ENCODE measurements around the gene SLC20A1. TPM values are rescaled to one million over a fixed set of nuclear protein-coding genes. Genes with fewer than 3 reads are reported as not detected.
"Not testable (repeated sequence)": the region's sequence is repeated elsewhere in the genome, so short reads cannot be mapped to it uniquely, and the experiment has no call there.

SLC20A1 gene
- total RNA-seq, 1 donor, result 77.2 TPM

DNA sequence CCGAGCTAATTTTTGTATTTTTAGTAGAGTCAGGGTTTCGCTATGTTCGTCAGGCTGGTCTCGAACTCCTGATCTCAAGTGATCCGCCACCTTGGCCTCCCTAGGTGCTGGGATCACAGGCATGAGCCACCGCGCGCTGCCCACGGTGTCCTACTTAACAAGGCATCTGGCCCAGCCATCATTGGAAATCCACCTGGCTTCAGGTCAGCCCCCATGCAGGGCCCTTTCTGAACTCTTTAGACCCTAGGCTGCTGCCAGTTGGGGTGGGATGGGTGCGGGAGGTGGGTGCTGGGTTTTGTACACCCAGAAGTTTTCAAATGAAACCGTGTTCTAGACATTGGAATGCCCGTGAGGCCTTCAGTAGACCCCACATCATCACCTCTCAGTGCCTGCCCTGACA, 48.4 kb downstream of the SLC20A1 start:
- peaks cover 47% of the 10 kb centered on the region for H3K4me1 ChIP-seq (ENCODE audit: insufficient read depth, low read length)
- no peaks in the 10 kb centered on the region for H3K9me3 ChIP-seq (ENCODE audit: low read depth, low read length)
- no peak overlapping the region for H3K4me3 ChIP-seq (ENCODE audit: low read length)
- H3K27me3 ChIP-seq (ENCODE audit: insufficient read depth, low read length), result no peaks in the 10 kb centered on the region

GRCh38 chr2:112698834-112699515, 53.2 kb downstream of the SLC20A1 start:
- Histone ChIP-seq H3K27me3 (ENCODE audit: insufficient read depth, low read length) (no peaks in the 10 kb centered on the region), H3K4me1 (ENCODE audit: insufficient read depth, low read length) (peaks cover 42% of the 10 kb centered on the region), H3K4me3 (ENCODE audit: low read length) (no peak overlapping the region), H3K9me3 (ENCODE audit: low read depth, low read length) (no peaks in the 10 kb centered on the region)

- peaks cover 45% of the 10 kb centered on the region for H3K4me1 ChIP-seq (ENCODE audit: insufficient read depth, low read length)
- H3K27me3 ChIP-seq (ENCODE audit: insufficient read depth, low read length), result no peaks in the 10 kb centered on the region
- no peak overlapping the region for H3K4me3 ChIP-seq (ENCODE audit: low read length)
- no peaks in the 10 kb centered on the region for H3K9me3 ChIP-seq (ENCODE audit: low read depth, low read length)
Observed at GRCh38 chr2:112699984-112700667, 54.4 kb downstream of the SLC20A1 start.

- H3K9me3 ChIP-seq (ENCODE audit: low read depth, low read length), result no peaks in the 10 kb centered on the region
- no peak overlapping the region for H3K4me3 ChIP-seq (ENCODE audit: low read length)
- no peaks in the 10 kb centered on the region for H3K27me3 ChIP-seq (ENCODE audit: insufficient read depth, low read length)
- H3K4me1 ChIP-seq (ENCODE audit: insufficient read depth, low read length), result peaks cover 54% of the 10 kb centered on the region
Observed at GRCh38 chr2:112701052-112701451, 55.3 kb downstream of the SLC20A1 start.

- Histone ChIP-seq H3K27me3 (ENCODE audit: insufficient read depth, low read length) (no peaks in the 10 kb centered on the region), H3K4me3 (ENCODE audit: low read length) (no peak overlapping the region), H3K9me3 (ENCODE audit: low read depth, low read length) (no peaks in the 10 kb centered on the region), H3K4me1 (ENCODE audit: insufficient read depth, low read length) (peaks cover 72% of the 10 kb centered on the region)
Observed at GRCh38 chr2:112703684-112704083, 57.9 kb downstream of the SLC20A1 start.

DNA sequence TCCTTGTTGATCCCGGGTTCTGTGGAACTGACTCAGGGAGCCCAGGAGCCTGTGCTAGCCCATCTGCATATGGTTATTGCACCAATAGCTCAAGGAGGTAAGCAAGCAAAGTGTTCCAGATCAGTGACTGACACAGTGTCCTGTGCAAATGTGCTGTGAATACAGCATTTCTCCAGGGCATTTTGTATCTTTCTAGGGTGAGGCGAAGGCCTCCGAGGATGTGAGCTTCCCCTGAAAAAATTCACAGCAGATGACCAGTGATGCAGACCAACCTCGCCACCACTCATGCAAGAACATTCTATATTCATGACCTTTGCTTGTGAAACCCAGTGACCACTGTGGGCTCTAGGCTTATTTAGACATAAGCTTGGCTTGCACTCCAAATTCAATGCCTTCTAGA, 59.8 kb downstream of the SLC20A1 start:
- Histone ChIP-seq H3K27me3 (ENCODE audit: insufficient read depth, low read length) (no peaks in the 10 kb centered on the region), H3K4me3 (ENCODE audit: low read length) (no peak overlapping the region), H3K4me1 (ENCODE audit: insufficient read depth, low read length) (peaks cover 76% of the 10 kb centered on the region), H3K9me3 (ENCODE audit: low read depth, low read length) (no peaks in the 10 kb centered on the region)

GRCh38 chr2:112706170-112706664, 60.5 kb downstream of the SLC20A1 start:
- Histone ChIP-seq H3K4me3 (ENCODE audit: low read length) (no peak overlapping the region), H3K27me3 (ENCODE audit: insufficient read depth, low read length) (no peaks in the 10 kb centered on the region), H3K9me3 (ENCODE audit: low read depth, low read length) (no peaks in the 10 kb centered on the region), H3K4me1 (ENCODE audit: insufficient read depth, low read length) (peaks cover 76% of the 10 kb centered on the region)

- not testable (repeated sequence) for H3K27me3 ChIP-seq (ENCODE audit: insufficient read depth, low read length); H3K4me3 ChIP-seq (ENCODE audit: low read length); H3K9me3 ChIP-seq (ENCODE audit: low read depth, low read length)
- H3K4me1 ChIP-seq (ENCODE audit: insufficient read depth, low read length), result peaks cover 71% of the 10 kb centered on the region
Observed at GRCh38 chr2:112706947-112707346, 61.2 kb downstream of the SLC20A1 start.

- peaks cover 64% of the 10 kb centered on the region for H3K4me1 ChIP-seq (ENCODE audit: insufficient read depth, low read length)
- no peaks in the 10 kb centered on the region for H3K27me3 ChIP-seq (ENCODE audit: insufficient read depth, low read length)
- H3K4me3 ChIP-seq (ENCODE audit: low read length), result no peak overlapping the region
- H3K9me3 ChIP-seq (ENCODE audit: low read depth, low read length), result no peaks in the 10 kb centered on the region
Observed at GRCh38 chr2:112708968-112709367, 63.2 kb downstream of the SLC20A1 start.

GRCh38 chr2:112709703-112710102, 64.0 kb downstream of the SLC20A1 start:
- Histone ChIP-seq H3K9me3 (ENCODE audit: low read depth, low read length) (no peaks in the 10 kb centered on the region), H3K27me3 (ENCODE audit: insufficient read depth, low read length) (no peaks in the 10 kb centered on the region), H3K4me3 (ENCODE audit: low read length) (no peak overlapping the region), H3K4me1 (ENCODE audit: insufficient read depth, low read length) (peaks cover 64% of the 10 kb centered on the region)

GRCh38 chr2:112710956-112711750, 65.4 kb downstream of the SLC20A1 start:
- Histone ChIP-seq H3K4me1 (ENCODE audit: insufficient read depth, low read length) (peaks cover 51% of the 10 kb centered on the region), H3K9me3 (ENCODE audit: low read depth, low read length) (no peaks in the 10 kb centered on the region), H3K27me3 (ENCODE audit: insufficient read depth, low read length) (no peaks in the 10 kb centered on the region), H3K4me3 (ENCODE audit: low read length) (no peak overlapping the region)

DNA sequence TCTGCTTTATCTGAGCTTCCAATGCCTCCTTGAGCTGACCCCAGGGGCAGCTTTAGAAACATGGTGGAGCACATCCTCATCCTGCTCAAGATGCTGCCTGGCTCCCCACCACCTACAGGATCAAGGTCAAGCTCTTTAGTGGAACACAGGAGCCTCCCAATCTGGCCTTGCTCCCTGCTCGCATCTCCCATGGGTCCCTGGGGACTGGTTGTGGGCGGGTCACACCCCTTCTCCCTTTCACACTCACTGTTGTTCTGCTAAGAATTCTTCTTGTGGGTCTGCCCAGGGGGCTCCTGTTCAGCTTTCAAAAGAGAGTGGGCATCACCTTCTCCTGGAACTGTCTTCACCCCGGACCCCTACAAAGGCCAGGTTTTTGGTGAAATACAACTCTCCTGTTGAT, 66.7 kb downstream of the SLC20A1 start:
- Histone ChIP-seq H3K4me3 (ENCODE audit: low read length) (no peak overlapping the region), H3K4me1 (ENCODE audit: insufficient read depth, low read length) (peaks cover 38% of the 10 kb centered on the region), H3K27me3 (ENCODE audit: insufficient read depth, low read length) (no peaks in the 10 kb centered on the region), H3K9me3 (ENCODE audit: low read depth, low read length) (no peaks in the 10 kb centered on the region)

DNA sequence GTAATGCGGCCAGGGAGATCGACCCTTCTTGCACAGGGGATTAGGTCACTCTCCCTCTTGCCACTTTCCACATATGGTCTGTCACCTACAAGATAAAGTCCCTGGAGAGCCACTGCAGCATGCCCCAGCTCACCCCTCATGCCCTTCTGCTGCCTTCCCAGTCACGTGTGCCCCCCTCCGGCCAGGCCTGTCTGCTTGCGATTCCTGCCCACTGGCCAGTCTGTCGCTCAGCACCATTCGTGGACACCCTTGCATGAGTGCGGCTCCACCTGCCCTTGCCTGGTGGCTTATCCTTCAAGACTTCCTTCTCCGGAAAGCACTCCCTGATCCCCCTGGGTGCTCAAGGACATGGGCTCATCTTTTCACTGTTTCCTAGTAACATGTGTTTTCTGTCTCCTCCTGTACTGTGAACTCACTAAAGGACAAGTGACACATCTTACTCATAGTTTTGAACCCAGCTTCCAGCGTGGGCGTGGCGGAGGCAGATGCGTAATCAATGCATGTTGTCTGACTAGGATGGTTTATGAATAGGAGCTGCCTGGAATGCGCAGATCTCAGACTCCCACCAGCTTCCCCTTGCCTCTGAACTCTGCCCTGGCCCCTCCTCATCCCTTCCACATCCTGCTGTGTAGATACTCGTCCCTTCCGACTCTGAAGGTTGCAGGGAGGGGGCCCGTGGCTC, 67.3 kb downstream of the SLC20A1 start:
- Histone ChIP-seq H3K4me1 (ENCODE audit: insufficient read depth, low read length) (peaks cover 32% of the 10 kb centered on the region), H3K4me3 (ENCODE audit: low read length) (no peak overlapping the region), H3K9me3 (ENCODE audit: low read depth, low read length) (no peaks in the 10 kb centered on the region), H3K27me3 (ENCODE audit: insufficient read depth, low read length) (no peaks in the 10 kb centered on the region)
